Activated B cell treated with CpG ODN at 0.5 μM for 24 hours (primary cell): ENCODE results near the gene NOPCHAP1. TPM values are rescaled to one million over a fixed set of nuclear protein-coding genes. Genes with fewer than 3 reads are reported as not detected.
"Not testable (repeated sequence)": the region's sequence is repeated elsewhere in the genome, so short reads cannot be mapped to it uniquely, and the experiment has no call there.

Experiments
- ATAC-seq: fragments of 200-7000 bp; cut with Tn5 transposase; one replicate; pipeline ENCODE4 v1.10.0; 2021; ENCODE audit warnings: low read depth, mild to moderate bottlenecking, moderate library complexity
- CTCF ChIA-PET: fragments of 350-600 bp; sonication (Branson Sonifier 250); formaldehyde crosslinking; loops from one replicate; lab custom pipeline; 2021; ENCODE audit warnings: antibody characterized with exemption; lab: Charles Lee
- POLR2A ChIA-PET: fragments of 350-600 bp; sonication (Branson Sonifier 250); formaldehyde crosslinking; loops from one replicate; lab custom pipeline; 2021; ENCODE audit warnings: antibody characterized with exemption; lab: Charles Lee
- DNase-seq: peaks from one replicate; pipeline ENCODE4 v3.0.0; 2022
- H3K27ac Mint-ChIP-seq: one replicate; pipeline ENCODE4 v1.8.0; 2020; ENCODE audit warnings: mixed read lengths
- H3K27me3 Mint-ChIP-seq: one replicate; pipeline ENCODE4 v1.8.0; 2021; ENCODE audit warnings: mixed read lengths
- H3K36me3 Mint-ChIP-seq: one replicate; pipeline ENCODE4 v1.8.0; 2021; ENCODE audit warnings: low read depth, mixed read lengths
- H3K4me1 Mint-ChIP-seq: one replicate; pipeline ENCODE4 v1.8.0; 2021; ENCODE audit warnings: mixed read lengths
- H3K4me3 Mint-ChIP-seq: one replicate; pipeline ENCODE4 v1.8.0; 2020; ENCODE audit warnings: mild to moderate bottlenecking, mixed read lengths
- H3K9me3 Mint-ChIP-seq: one replicate; pipeline ENCODE4 v1.8.0; 2020; ENCODE audit warnings: mixed read lengths
- intact Hi-C: fragments of 100-400 bp; cut with micrococcal nuclease; formaldehyde crosslinking; loops from one replicate; pipeline ENCODE4 v1.15.1; 2024
- total RNA-seq: library from RNA; stranded (reverse); gene quantifications from 2 replicates; pipeline ENCODE4 v1.2.3, GENCODE V29; 2022
- TF ChIP-seq, protein P1 (sequence below): fragments of 200-600 bp; IDR thresholded peaks from one replicate; pipeline ENCODE4 v1.8.0; 2022; ENCODE audit warnings: antibody characterized with exemption, mild to moderate bottlenecking

Gene NOPCHAP1
- total RNA-seq, 1 donor from 2014 or later, result 26.4 TPM

DNA sequence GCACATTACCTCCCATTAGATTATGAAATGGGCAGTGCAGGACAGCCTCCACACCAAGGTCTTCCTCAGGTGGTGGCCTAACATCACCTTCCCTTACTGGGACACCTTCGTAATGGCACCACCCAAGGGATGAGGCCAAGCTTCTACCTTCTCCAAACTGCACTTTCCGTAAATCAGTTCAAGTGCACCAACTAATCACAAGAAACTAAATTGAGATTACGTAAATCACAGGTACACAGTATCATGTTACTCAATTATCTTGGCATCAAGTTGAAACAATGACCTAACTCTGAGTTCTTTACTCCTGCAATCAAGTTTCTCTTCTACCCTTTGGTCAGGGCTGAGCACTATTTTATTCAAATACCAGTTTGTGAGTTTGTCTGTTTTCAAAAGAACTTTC, 41.9 kb upstream of the NOPCHAP1 start:
- no peak overlapping the region for H3K4me3 Mint-ChIP-seq
- H3K27ac Mint-ChIP-seq, result no peak overlapping the region
- H3K27me3 Mint-ChIP-seq, result no peaks in the 10 kb centered on the region
- peaks cover 3% of the 10 kb centered on the region for H3K36me3 Mint-ChIP-seq
- intact Hi-C loops, result no loop called here
- H3K4me1 Mint-ChIP-seq, result no peaks in the 10 kb centered on the region
- ATAC-seq (no peak), DNase-seq (no peak)
- CTCF ChIA-PET, result no interaction called here
- peaks cover 5% of the 10 kb centered on the region for H3K9me3 Mint-ChIP-seq
- POLR2A ChIA-PET, result no interaction called here
- TF ChIP-seq, protein P1, sequence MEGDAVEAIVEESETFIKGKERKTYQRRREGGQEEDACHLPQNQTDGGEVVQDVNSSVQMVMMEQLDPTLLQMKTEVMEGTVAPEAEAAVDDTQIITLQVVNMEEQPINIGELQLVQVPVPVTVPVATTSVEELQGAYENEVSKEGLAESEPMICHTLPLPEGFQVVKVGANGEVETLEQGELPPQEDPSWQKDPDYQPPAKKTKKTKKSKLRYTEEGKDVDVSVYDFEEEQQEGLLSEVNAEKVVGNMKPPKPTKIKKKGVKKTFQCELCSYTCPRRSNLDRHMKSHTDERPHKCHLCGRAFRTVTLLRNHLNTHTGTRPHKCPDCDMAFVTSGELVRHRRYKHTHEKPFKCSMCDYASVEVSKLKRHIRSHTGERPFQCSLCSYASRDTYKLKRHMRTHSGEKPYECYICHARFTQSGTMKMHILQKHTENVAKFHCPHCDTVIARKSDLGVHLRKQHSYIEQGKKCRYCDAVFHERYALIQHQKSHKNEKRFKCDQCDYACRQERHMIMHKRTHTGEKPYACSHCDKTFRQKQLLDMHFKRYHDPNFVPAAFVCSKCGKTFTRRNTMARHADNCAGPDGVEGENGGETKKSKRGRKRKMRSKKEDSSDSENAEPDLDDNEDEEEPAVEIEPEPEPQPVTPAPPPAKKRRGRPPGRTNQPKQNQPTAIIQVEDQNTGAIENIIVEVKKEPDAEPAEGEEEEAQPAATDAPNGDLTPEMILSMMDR, result no peak

DNA sequence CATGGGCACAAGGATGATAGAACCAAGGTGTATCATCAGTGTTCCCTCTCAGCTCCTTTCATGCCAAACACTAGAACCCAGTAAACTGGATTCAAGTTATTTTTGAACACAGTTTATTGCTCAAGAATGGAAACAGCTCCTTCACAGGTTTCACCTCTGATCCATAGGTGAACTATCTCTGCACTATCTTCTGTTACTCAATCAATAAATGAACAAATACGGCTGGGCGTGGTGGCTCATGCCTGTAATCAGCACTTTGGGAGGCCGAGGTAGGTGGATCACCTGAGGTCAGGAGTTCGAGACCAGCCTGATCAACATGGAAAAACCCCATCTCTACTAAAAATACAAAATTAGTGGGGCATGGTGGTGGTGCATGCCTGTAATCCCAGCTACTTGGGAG, 37.4 kb upstream of the NOPCHAP1 start:
- ATAC-seq, H3K4me1 Mint-ChIP-seq, DNase-seq, H3K9me3 Mint-ChIP-seq, H3K27me3 Mint-ChIP-seq, H3K36me3 Mint-ChIP-seq, POLR2A ChIA-PET, H3K4me3 Mint-ChIP-seq, intact Hi-C loops, CTCF ChIA-PET, H3K27ac Mint-ChIP-seq: not testable (repeated sequence)

DNA sequence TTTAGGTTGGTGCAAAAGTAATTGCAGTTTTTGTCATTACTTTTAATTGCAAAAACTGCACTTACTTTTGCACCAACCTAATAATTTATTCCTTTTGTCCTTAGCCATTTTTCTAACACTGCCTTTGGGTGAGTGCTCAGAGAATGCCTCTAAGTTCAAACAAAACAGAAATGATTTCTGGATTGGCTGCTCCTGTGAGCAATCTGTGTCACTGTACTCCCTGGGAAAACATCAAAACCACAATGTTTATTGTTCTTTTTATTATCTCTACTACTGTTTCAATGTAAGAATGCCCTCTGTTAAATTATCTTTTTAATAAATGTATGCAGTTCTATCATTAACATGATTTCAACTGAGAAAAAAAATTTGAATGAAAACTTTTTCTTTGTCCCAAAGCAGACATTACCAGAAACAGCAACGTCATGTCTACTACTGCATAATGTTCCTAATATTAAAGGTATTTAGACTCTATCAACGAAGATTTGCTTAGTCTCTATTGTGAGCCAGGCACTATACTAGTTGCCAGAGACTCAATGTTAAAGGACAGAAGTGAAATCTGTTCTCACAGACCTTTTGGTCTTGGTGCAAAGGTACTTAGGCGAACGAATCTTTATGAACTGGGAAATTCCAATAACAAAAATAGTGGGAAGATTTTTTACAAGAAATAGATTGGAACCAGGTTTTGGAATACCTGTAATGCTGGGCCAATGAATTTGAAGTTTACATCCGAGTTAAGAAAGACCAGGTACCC, 34.2 kb upstream of the NOPCHAP1 start:
- peaks cover 3% of the 10 kb centered on the region for H3K4me1 Mint-ChIP-seq
- CTCF ChIA-PET, result no interaction called here
- H3K36me3 Mint-ChIP-seq, result no peaks in the 10 kb centered on the region
- POLR2A ChIA-PET, result no interaction called here
- ATAC-seq, result no peak
- no peak overlapping the region for H3K27ac Mint-ChIP-seq
- intact Hi-C loops, result no loop called here
- no peaks in the 10 kb centered on the region for H3K9me3 Mint-ChIP-seq
- no peak for DNase-seq
- no peaks in the 10 kb centered on the region for H3K27me3 Mint-ChIP-seq
- TF ChIP-seq, protein P1, result no peak
- no peak overlapping the region for H3K4me3 Mint-ChIP-seq

DNA sequence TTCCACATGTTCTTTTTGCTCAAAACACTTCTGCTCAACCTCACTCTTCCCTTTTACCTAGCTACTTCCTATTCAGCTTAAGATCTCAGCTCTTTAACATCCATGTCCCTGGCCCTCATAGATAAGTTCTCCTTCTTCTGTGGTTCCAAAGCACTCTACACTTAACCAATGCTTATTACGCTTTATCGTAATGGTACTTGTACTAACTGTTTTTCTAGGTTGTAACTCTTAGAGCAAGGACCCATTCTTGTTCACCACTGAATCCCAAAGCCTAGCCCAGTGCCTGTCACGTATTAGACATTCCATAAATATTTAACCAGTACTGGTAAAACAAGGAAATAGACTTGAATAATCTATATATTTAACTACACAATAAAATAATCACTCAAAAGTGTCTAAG, 33.3 kb upstream of the NOPCHAP1 start:
- ChIA-PET POLR2A (interaction anchor here (0.6 kb wide), 1 partner anchor 17 kb away, joined by 4 read pairs; no protein-coding TSS in a partner anchor), CTCF (no interaction called here)
- Mint-ChIP-seq H3K4me1 (peaks cover 10% of the 10 kb centered on the region), H3K36me3 (no peaks in the 10 kb centered on the region), H3K27me3 (no peaks in the 10 kb centered on the region), H3K27ac (no peak overlapping the region), H3K9me3 (no peaks in the 10 kb centered on the region), H3K4me3 (no peak overlapping the region)
- intact Hi-C loops, result no loop called here
- no peak for DNase-seq
- ATAC-seq, result no peak
- TF ChIP-seq, protein P1, result no peak

DNA sequence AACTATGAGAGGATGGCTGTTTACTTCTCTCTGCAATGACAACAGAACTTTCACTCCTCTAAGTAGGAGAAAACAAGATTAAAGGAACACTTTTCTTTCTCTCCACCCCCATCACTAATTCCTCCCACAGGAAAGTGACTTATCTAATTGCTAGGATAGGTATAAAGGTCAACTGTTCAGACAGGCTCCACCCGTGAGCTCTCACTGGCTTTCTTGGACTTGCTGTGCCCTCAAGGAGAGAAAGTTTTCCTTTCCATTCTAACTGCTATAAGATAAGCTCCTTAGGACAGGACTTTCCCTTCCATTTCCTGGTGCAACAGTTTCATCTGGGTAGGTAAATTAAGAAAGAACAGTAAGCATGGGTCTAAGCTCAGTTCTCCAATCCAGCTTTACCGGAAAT, 32.8 kb upstream of the NOPCHAP1 start:
- ATAC-seq, result no peak
- Mint-ChIP-seq H3K4me1 (peaks cover 10% of the 10 kb centered on the region), H3K27ac (no peak overlapping the region), H3K27me3 (no peaks in the 10 kb centered on the region), H3K4me3 (no peak overlapping the region), H3K36me3 (no peaks in the 10 kb centered on the region), H3K9me3 (no peaks in the 10 kb centered on the region)
- POLR2A ChIA-PET, result interaction anchor here (0.6 kb wide), 1 partner anchor 18 kb away, joined by 4 read pairs; no protein-coding TSS in a partner anchor
- CTCF ChIA-PET, result no interaction called here
- DNase-seq, result no peak
- intact Hi-C loops, result no loop called here
- TF ChIP-seq, protein P1, result no peak
